Mesenchymal stem cell (in vitro differentiated cells and primary cell): ENCODE measurements around the gene TCF25.

Source experiments
- DNase-seq: peaks from one replicate; pipeline ENCODE4 v3.0.0-alpha.2; 2013
- H2AFZ ChIP-seq: one replicate; pipeline ENCODE4 v1.6.1; 2013; ENCODE audit warnings: low read depth, mild to moderate bottlenecking, control low read depth, inconsistent platforms, low read length, moderate library complexity
- H2AK5ac ChIP-seq: 2 replicates; pipeline ENCODE4 v1.6.1; 2013; ENCODE audit warnings: low read length, moderate library complexity, mild to moderate bottlenecking, inconsistent platforms; ENCODE audit not compliant: severe bottlenecking
- H2BK120ac ChIP-seq: one replicate; pipeline ENCODE4 v1.6.1; 2013; ENCODE audit warnings: low read depth, mild to moderate bottlenecking, inconsistent platforms, low read length, moderate library complexity
- H2BK12ac ChIP-seq, 2 experiments: one replicate each; pipeline ENCODE4 v1.6.1; 2013; ENCODE audit warnings: inconsistent platforms in 2 of 2, low read length in 2 of 2, mild to moderate bottlenecking in 2 of 2, moderate library complexity in 2 of 2, control low read depth in 1 of 2
- H2BK15ac ChIP-seq: one replicate; pipeline ENCODE4 v1.6.1; 2013; ENCODE audit warnings: mild to moderate bottlenecking, low read depth, inconsistent platforms; ENCODE audit not compliant: poor library complexity, severe bottlenecking
- H2BK5ac ChIP-seq: 2 replicates; pipeline ENCODE4 v1.6.1; 2013; ENCODE audit warnings: low read depth, mild to moderate bottlenecking, low read length, control low read depth, inconsistent platforms; ENCODE audit not compliant: poor library complexity, severe bottlenecking
- H3K14ac ChIP-seq, 2 experiments: one replicate each; pipeline ENCODE4 v1.6.1; 2013; ENCODE audit warnings: inconsistent platforms in 2 of 2, low read length in 2 of 2, control low read depth in 1 of 2, mild to moderate bottlenecking in 1 of 2, moderate library complexity in 1 of 2
- H3K18ac ChIP-seq, 2 experiments: one replicate each; pipeline ENCODE4 v1.6.1; 2013; ENCODE audit warnings: inconsistent platforms in 2 of 2, low read length in 2 of 2, control low read depth in 1 of 2, low read depth in 1 of 2, mild to moderate bottlenecking in 1 of 2
- H3K23ac ChIP-seq, 2 experiments: one replicate each; pipeline ENCODE4 v1.6.1; 2013; ENCODE audit warnings: inconsistent platforms in 2 of 2, low read length in 2 of 2, mild to moderate bottlenecking in 2 of 2, moderate library complexity in 2 of 2, control low read depth in 1 of 2
- H3K27ac ChIP-seq: 2 replicates; pipeline ENCODE4 v1.5.1; 2013; ENCODE audit warnings: mild to moderate bottlenecking, moderate library complexity, low read length, control low read depth, inconsistent platforms; ENCODE audit not compliant: poor library complexity, severe bottlenecking
- H3K27me3 ChIP-seq, 2 experiments: 2 replicates each; pipeline versions ENCODE4 v1.6.1 to v1.7.0; 2013; ENCODE audit warnings: low read length in 2 of 2, mild to moderate bottlenecking in 2 of 2, moderate library complexity in 2 of 2, control low read depth in 1 of 2, inconsistent platforms in 1 of 2; ENCODE audit not compliant: control insufficient read depth in 1 of 2, insufficient read depth in 1 of 2
- H3K36me3 ChIP-seq, 2 experiments: 2 replicates each; pipeline versions ENCODE4 v1.6.1 to v1.7.0; 2013; ENCODE audit warnings: low read length in 2 of 2, control low read depth in 1 of 2, inconsistent platforms in 1 of 2, low read depth in 1 of 2, mild to moderate bottlenecking in 1 of 2; ENCODE audit not compliant: insufficient read depth in 2 of 2, control insufficient read depth in 1 of 2
- H3K4ac ChIP-seq, 2 experiments: one replicate each; pipeline ENCODE4 v1.6.1; 2013; ENCODE audit warnings: inconsistent platforms in 2 of 2, low read length in 2 of 2, mild to moderate bottlenecking in 2 of 2, moderate library complexity in 2 of 2, control low read depth in 1 of 2, low read depth in 1 of 2
- H3K4me1 ChIP-seq: 2 replicates; pipeline ENCODE4 v1.6.1; 2013; ENCODE audit warnings: low read depth, low read length, control low read depth; ENCODE audit not compliant: control insufficient read depth, insufficient read depth
- H3K4me2 ChIP-seq: 2 replicates; pipeline ENCODE4 v1.6.1; 2013; ENCODE audit warnings: low read length, mild to moderate bottlenecking, inconsistent platforms; ENCODE audit not compliant: poor library complexity, severe bottlenecking
- H3K4me3 ChIP-seq, 2 experiments: 2 replicates each; pipeline versions ENCODE4 v1.5.1 to v1.7.0; 2013; ENCODE audit warnings: low read length in 2 of 2, mild to moderate bottlenecking in 2 of 2, control low read depth in 1 of 2, low read depth in 1 of 2; ENCODE audit not compliant: insufficient read depth in 1 of 2
- H3K79me1 ChIP-seq: replicated peaks from 2 replicates; pipeline ENCODE4 v1.6.1; 2013; ENCODE audit warnings: mild to moderate bottlenecking, control low read depth, low read length, inconsistent platforms; ENCODE audit not compliant: poor library complexity, severe bottlenecking
- H3K9ac ChIP-seq: 2 replicates; pipeline ENCODE4 v1.7.0; 2013; ENCODE audit warnings: mild to moderate bottlenecking, low read length, moderate library complexity
- H3K9me3 ChIP-seq: 2 replicates; pipeline ENCODE4 v1.7.0; 2013; ENCODE audit warnings: mild to moderate bottlenecking, low read length; ENCODE audit not compliant: control insufficient read depth
- H4K8ac ChIP-seq: one replicate; pipeline ENCODE4 v1.6.1; 2013; ENCODE audit warnings: inconsistent platforms, mild to moderate bottlenecking, low read length, moderate library complexity
- H4K91ac ChIP-seq: one replicate; pipeline ENCODE4 v1.6.1; 2013; ENCODE audit warnings: mild to moderate bottlenecking, low read length, inconsistent platforms
- WGBS: methylation state at CpG from one replicate; pipeline ENCODE4 v1.1.7; 2013; ENCODE audit warnings: mixed read lengths; 5-methylcytosine and 5-hydroxymethylcytosine counted together

The TCF25 gene

GRCh38 chr16:89921702-89922476, 48.5 kb downstream of the TCF25 start:
- H2AFZ ChIP-seq = no peak overlapping the region
- H3K4me1 ChIP-seq = peaks cover 66% of the 10 kb centered on the region

GRCh38 chr16:89922477-89922883, 49.1 kb downstream of the TCF25 start:
- peak overlapping the region; percentile 73 for H2BK5ac ChIP-seq
- peak overlapping the region; percentile 99 for H4K91ac ChIP-seq
- peak overlapping the region; percentile 51 to 68 for H2BK12ac ChIP-seq
- H2BK120ac ChIP-seq = peak overlapping the region; percentile 99
- H4K8ac ChIP-seq = peak overlapping the region; percentile 95
- H2AFZ ChIP-seq = no peak overlapping the region
- peak overlapping the region; percentile 99 to 100 for H3K4ac ChIP-seq
- no peaks in the 10 kb centered on the region for H3K27me3 ChIP-seq
- peak overlapping the region; percentile 55 for H2BK15ac ChIP-seq
- peak; percentile 97 for DNase-seq
- peak overlapping the region; percentile 72 to 86 for H3K4me3 ChIP-seq
- peak overlapping the region in 1 of 2 experiments; percentile 84 for H3K23ac ChIP-seq
- H3K18ac ChIP-seq = peak overlapping the region; percentile 96 to 99
- H3K9me3 ChIP-seq = no peaks in the 10 kb centered on the region
- H3K36me3 ChIP-seq = peaks cover 2 to 12% of the 10 kb centered on the region in 2 experiments
- WGBS = under 1% methylated on average over 31 of the region's 31 CpGs
- H3K4me1 ChIP-seq = peaks cover 68% of the 10 kb centered on the region
- H3K14ac ChIP-seq = peak overlapping the region in 1 of 2 experiments; percentile 87
- H3K4me2 ChIP-seq = peak overlapping the region; percentile 95
- H3K27ac ChIP-seq = peak overlapping the region; percentile 100
- peak overlapping the region; percentile 17 for H2AK5ac ChIP-seq
- peak overlapping the region; percentile 100 for H3K9ac ChIP-seq
- H3K79me1 ChIP-seq = peaks cover 12% of the 10 kb centered on the region

More at GRCh38 chr16:89921702-89922476, 48.5 kb downstream of the TCF25 start:
- no peaks in the 10 kb centered on the region for H3K27me3 ChIP-seq
- H3K9ac ChIP-seq = peak overlapping the region; percentile 100
- peak overlapping the region; percentile 72 to 86 for H3K4me3 ChIP-seq
- peak overlapping the region; percentile 95 for H4K8ac ChIP-seq
- peaks cover 12% of the 10 kb centered on the region for H3K79me1 ChIP-seq
- peak overlapping the region; percentile 95 for H3K4me2 ChIP-seq
- H4K91ac ChIP-seq = peak overlapping the region; percentile 99
- H3K27ac ChIP-seq = peak overlapping the region; percentile 100
- peak overlapping the region; percentile 93 to 94 for H2BK12ac ChIP-seq
- under 1% methylated on average over 22 of the region's 22 CpGs for WGBS
- H2BK5ac ChIP-seq = peak overlapping the region; percentile 98
- H3K4ac ChIP-seq = peak overlapping the region; percentile 98 to 100
- H2BK120ac ChIP-seq = peak overlapping the region; percentile 99
- H3K14ac ChIP-seq = peak overlapping the region; percentile 19 to 98
- peak overlapping the region; percentile 98 for H2AK5ac ChIP-seq
- no peaks in the 10 kb centered on the region for H3K9me3 ChIP-seq
- H2BK15ac ChIP-seq = peak overlapping the region; percentile 84
- DNase-seq = peak; percentile 97
- H3K23ac ChIP-seq = peak overlapping the region in 1 of 2 experiments; percentile 96
- peaks cover 0 to 12% of the 10 kb centered on the region in 2 experiments for H3K36me3 ChIP-seq
- H3K18ac ChIP-seq = peak overlapping the region; percentile 98

- WGBS = under 1% methylated on average over 55 of the region's 88 CpGs
- H2BK5ac ChIP-seq = peak within 1 kb of the TSS; percentile 98
- H3K18ac ChIP-seq = peak within 1 kb of the TSS; percentile 96 to 99
- peaks cover 64% of the 10 kb centered on the region for H3K4me1 ChIP-seq
- H3K9me3 ChIP-seq = no peaks in the 10 kb centered on the region
- DNase-seq = peak; percentile 84
- peak within 1 kb of the TSS; percentile 75 to 93 for H2BK12ac ChIP-seq
- no peak within 1 kb of the TSS for H2AFZ ChIP-seq
- peak within 1 kb of the TSS; percentile 99 for H2BK120ac ChIP-seq
- peak within 1 kb of the TSS; percentile 19 to 98 for H3K14ac ChIP-seq
- H4K8ac ChIP-seq = peak within 1 kb of the TSS; percentile 95
- peak within 1 kb of the TSS; percentile 55 for H2BK15ac ChIP-seq
- H2AK5ac ChIP-seq = peak within 1 kb of the TSS; percentile 98
- H3K4me3 ChIP-seq = peak within 1 kb of the TSS; percentile 79 to 86
- peak within 1 kb of the TSS; percentile 100 for H3K9ac ChIP-seq
- no peaks in the 10 kb centered on the region for H3K27me3 ChIP-seq
- peak within 1 kb of the TSS in 1 of 2 experiments; percentile 96 for H3K23ac ChIP-seq
- peak within 1 kb of the TSS; percentile 99 for H4K91ac ChIP-seq
- peaks cover 8 to 18% of the 10 kb centered on the region in 2 experiments for H3K36me3 ChIP-seq
- peak within 1 kb of the TSS; percentile 95 for H3K4me2 ChIP-seq
- peak within 1 kb of the TSS; percentile 100 for H3K27ac ChIP-seq
- peak within 1 kb of the TSS; percentile 99 to 100 for H3K4ac ChIP-seq
- peaks cover 14% of the 10 kb centered on the region for H3K79me1 ChIP-seq
Observed at GRCh38 chr16:89922884-89923639, 49.7 kb downstream of the TCF25 start, which contains the start of gene TUBB3. Gene TUBB3, plus strand, starts transcription at chr16:89923342. Its CDS starts 60 bp downstream, at chr16:89923402.
